T-helper 9 cell (primary cell): ENCODE results near the gene PLCB1.

Experiments used
- DNase-seq: peaks from one replicate; pipeline ENCODE4 v3.0.0-alpha.2; 2020

The PLCB1 gene

DNA sequence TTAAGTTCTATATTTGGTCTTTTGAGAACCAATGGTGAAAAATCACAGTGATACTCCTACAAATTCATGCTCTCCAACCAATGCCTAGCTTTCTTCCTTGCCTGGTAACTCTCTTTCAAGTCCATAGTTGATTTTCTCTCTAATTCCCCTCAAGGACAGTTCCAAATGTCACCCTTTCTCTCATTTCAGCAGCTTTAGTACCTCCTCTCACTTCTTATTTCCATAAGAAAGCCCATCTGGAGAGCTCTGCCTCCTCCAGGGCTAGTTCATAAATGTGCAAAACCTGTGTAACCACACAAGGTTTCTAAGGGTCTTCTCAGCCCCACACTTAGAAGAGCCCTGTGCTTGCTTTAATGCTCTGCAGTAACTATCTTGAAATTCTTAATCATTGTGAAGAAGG, 781.4 kb downstream of the PLCB1 start:
- DNase-seq, result no peak

DNA sequence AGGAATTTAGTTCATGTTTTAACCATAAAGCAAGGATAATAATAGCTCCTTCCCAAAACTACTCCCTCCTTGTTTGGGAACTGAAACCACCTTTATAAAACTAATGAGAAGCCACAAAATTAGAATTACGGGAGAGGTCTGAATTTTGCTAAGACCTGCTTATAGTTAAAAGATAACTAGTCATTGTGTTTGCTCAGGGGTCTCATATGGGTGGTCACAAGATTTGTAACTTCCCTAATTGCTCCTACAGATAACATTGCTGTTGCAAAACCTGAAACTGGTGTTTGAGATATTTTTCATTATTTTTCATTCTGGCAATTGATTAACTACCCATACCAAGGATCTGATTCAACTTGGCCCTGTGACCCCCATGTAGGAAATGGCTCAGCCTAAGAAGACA, 782.4 kb downstream of the PLCB1 start:
- DNase-seq, result no peak

DNA sequence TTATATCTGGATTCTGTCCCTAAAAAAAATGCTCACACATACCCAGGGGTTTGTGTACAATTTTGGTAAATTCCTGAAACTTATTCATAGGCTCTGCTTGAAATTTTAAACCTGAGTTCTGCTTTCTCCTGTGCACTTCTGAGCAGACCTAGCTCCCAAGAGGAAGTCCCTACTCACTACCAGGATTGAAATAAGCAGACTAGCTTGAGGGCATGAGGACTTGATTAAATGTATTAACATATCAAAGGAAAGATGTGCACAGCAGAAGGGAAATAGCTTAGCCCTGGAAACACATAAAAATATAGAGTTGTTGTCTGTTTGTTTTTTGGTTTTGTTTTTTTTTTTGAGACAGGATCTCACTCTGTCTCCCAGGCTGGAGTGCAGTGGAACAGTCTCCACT, 785.0 kb downstream of the PLCB1 start:
- no peak for DNase-seq

DNA sequence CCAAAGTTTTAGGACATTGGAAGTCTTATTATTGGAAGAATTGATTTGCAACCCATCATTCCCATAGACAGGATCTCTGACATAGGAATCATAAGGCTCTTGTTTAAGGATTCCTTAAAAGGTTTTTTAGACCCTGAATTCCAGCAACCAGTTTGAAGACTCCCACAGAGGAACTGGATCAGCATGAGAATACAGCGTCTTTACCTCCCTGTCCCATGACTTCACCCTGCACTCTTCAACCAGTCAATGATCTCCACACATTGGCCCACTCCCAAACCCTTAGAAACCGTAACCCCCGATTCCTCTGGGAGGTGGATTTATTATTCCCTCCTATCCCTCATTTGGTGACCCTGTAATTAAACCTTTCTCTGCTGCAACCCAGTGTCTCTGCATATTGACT, 786.1 kb downstream of the PLCB1 start:
- DNase-seq, result no peak

DNA sequence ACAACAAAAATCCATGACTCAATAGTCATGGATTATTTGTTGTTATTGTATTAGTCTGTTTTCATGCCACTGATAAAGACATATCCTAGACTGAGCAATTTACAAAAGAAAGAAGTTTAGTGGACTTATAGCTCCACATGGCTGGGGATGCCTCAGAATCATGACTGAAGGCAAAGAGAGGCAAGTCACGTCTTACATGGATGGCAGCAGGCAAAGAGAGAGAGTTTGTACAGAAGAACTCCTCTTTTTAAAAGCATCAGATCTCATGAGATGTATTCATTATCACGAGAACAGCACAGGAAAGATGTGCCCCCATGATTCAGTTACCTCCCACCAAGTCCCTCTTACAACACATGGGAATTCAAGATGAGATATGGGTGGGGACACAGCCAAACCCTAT, 792.5 kb downstream of the PLCB1 start:
- no peak for DNase-seq

DNA sequence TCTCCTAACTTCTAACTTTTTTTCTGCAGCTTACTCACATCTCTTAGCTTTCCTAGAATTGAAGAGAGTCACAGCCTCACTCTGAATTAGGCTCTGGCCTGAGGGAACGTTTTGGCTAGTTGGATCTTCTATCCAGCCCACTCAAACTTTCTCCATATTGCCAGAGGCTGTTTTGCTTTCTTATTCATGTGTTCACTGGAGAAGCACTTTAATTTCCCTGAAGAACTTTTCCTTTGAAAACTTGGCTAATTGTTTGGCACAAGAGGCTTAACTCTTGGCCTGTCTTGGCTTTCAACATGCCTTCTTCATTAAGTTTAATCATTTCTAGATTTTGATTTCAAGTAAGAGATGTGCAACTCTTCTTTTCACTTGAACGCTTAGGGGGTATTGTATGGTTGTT, 798.7 kb downstream of the PLCB1 start:
- DNase-seq, result no peak

DNA sequence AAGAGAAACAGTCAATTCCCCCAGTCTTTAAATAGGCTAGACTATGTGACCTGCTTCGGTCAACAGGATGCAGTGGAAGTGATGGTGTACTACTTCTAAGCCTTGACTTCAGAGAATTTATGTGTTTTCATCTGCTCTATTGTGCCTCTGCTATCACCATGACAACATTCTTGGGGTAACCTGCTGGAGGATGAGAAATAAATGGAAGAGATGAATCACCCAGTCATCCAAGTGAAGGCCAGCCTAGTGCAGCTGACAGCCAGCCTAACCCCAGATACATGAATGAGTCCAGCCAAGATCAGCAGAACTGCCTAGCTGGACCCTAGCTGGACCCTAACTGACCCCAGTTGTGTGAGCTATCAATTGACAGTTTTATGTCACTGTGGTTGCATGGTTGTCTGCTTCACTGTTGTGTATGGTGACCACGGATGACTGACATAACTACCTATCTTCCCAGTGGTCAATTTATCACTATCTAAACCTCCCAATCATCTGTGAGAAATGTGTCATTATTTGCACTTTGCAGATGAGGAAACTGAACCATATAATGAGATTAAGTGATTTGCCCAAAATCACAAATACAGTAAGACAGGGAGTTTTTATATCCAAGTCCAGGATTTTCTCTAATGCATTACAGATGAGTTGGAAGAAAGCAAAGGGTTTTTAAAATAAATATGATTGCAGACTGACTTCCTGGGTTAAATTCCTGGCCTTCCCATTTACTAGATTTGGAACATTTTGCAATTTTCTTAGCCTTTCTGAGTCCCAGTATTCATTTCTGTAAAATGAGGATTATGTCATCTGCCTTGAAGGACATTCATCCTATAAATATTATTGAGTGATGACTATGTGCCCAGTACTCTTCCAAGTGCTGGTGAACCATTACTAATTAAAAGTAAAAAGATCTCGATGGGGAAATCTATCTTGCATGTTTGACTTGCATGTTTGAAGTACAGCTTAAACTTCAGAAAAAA, 800.4 kb downstream of the PLCB1 start:
- no peak for DNase-seq

DNA sequence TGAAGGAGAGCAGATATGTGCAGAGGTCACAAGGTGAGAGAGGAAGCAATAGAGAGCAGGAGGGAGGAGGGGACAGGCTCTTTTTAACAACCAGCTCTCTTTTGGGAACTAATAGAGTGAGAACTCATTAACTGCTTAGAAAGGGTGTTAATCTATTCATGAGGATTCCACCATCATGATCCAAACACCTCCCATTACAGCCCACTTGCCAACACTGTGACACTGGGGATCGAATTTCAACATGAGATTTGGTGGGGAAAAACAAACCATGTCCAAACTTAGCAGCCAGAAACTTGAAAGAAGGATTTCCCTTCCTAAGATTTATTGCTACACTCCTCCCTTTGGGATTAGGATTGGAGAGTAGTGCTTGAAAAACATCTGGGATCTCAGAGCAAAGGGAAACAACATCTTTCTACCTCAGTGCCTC, 801.3 kb downstream of the PLCB1 start:
- no peak for DNase-seq

DNA sequence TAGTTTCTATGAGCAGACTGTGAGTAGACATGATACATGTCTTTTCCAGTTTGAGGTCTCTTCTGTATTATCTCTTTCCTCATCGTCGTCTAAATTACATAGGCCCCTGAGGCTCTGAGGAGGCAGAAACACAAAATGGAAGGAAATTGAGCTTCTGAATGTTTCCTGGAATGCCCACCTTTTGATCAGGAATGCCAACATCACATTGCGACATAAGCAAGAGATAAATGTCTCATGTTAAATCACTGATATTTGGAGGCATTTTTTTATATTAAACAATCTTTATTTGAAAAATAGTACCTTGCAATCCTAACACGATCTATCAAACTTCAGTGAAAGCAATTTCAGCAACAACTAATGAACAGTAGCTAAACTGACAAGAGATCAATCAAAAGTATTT, 802.3 kb downstream of the PLCB1 start:
- no peak for DNase-seq
